ENCODE data around the gene HSH2D.

DNA sequence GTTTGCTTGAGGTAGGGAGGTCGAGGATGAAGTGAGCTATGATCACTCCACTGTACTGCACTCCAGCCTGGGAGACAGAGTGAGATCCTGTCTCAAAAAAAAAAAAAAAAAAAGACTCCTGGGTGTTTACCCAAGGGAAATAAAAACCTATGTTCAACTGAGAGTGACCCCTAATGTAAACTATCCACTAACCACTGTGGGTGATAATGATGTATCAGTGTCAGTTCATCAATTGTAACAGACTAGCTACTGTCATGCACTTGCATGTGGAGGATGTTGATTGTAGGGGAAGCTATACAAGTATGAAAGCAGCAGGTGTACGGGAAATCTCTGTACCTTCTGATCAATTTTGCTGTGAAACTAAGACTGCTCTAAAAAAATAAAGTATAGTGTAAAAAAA is 32.5 kb downstream of the HSH2D start:
- TF ChIP-seq SUZ12 (IDR thresholded peaks at IDR 0.05; ENCODE audit: unreplicated experiment) = no peak
- TF ChIP-seq, protein P1, sequence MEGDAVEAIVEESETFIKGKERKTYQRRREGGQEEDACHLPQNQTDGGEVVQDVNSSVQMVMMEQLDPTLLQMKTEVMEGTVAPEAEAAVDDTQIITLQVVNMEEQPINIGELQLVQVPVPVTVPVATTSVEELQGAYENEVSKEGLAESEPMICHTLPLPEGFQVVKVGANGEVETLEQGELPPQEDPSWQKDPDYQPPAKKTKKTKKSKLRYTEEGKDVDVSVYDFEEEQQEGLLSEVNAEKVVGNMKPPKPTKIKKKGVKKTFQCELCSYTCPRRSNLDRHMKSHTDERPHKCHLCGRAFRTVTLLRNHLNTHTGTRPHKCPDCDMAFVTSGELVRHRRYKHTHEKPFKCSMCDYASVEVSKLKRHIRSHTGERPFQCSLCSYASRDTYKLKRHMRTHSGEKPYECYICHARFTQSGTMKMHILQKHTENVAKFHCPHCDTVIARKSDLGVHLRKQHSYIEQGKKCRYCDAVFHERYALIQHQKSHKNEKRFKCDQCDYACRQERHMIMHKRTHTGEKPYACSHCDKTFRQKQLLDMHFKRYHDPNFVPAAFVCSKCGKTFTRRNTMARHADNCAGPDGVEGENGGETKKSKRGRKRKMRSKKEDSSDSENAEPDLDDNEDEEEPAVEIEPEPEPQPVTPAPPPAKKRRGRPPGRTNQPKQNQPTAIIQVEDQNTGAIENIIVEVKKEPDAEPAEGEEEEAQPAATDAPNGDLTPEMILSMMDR (IDR thresholded peaks at IDR 0.05 in 2 of 3, conservative IDR thresholded peaks at IDR 0.05 in 1 of 3; ENCODE audit: control insufficient read depth in 2 of 3, extremely low read depth in 1 of 3, insufficient read depth in 1 of 3, low read depth in 3 of 3, low read length in 3 of 3) = no peak
- TF ChIP-seq POLR2A (IDR thresholded peaks at IDR 0.05; ENCODE audit: low read depth, low read length) = no peak
- no peak for TF ChIP-seq MTA3 (IDR thresholded peaks at IDR 0.05; ENCODE audit: borderline replicate concordance, low read length)
- TF ChIP-seq, protein P2, sequence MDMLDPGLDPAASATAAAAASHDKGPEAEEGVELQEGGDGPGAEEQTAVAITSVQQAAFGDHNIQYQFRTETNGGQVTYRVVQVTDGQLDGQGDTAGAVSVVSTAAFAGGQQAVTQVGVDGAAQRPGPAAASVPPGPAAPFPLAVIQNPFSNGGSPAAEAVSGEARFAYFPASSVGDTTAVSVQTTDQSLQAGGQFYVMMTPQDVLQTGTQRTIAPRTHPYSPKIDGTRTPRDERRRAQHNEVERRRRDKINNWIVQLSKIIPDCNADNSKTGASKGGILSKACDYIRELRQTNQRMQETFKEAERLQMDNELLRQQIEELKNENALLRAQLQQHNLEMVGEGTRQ (IDR thresholded peaks at IDR 0.05; ENCODE audit: borderline replicate concordance, low read depth, low read length) = no peak
- TF ChIP-seq IKZF1 (conservative IDR thresholded peaks at IDR 0.05) = no peak
- TF ChIP-seq POLR2AphosphoS5 (IDR thresholded peaks at IDR 0.05; ENCODE audit: low read length) = no peak
- TF ChIP-seq EZH2 (IDR thresholded peaks at IDR 0.05; ENCODE audit: borderline replicate concordance, control insufficient read depth, low read depth, low read length) = no peak
- TF ChIP-seq CBX3 (IDR thresholded peaks at IDR 0.05; ENCODE audit: borderline replicate concordance, low read depth) = no peak
